GM18508 (cell line): ENCODE data around the gene NPY2R.

Experiments used
- ATAC-seq: cut with Tn5 transposase; IDR thresholded peaks from one replicate; pipeline ENCODE4 v1.9.1; 2021; ENCODE audit warnings: moderate number of reproducible peaks; ENCODE audit not compliant: insufficient read depth, unreplicated experiment

Gene NPY2R

GRCh38 chr4:155248002-155248896, 39.8 kb downstream of the NPY2R start:
- ATAC-seq = no peak

GRCh38 chr4:155249016-155249566, 40.7 kb downstream of the NPY2R start:
- no peak for ATAC-seq

- ATAC-seq = no peak
Observed at GRCh38 chr4:155252327-155252726, 43.9 kb downstream of the NPY2R start.

- ATAC-seq = no peak
Observed at GRCh38 chr4:155263480-155263879, 55.0 kb downstream of the NPY2R start.

- no peak for ATAC-seq
Observed at GRCh38 chr4:155265113-155265512, 56.7 kb downstream of the NPY2R start.
